ENCODE data around the gene AKR1C2.
"Not testable (repeated sequence)": the region's sequence is repeated elsewhere in the genome, so short reads cannot be mapped to it uniquely, and the experiment has no call there.

AKR1C2 gene

GRCh38 chr10:5021624-5022290 is 18.1 kb upstream of the AKR1C2 start:
- H3K9ac ChIP-seq (ENCODE audit: low read length); H3K4me1 ChIP-seq (ENCODE audit: control insufficient read depth, low read depth, low read length): not testable (repeated sequence)

DNA sequence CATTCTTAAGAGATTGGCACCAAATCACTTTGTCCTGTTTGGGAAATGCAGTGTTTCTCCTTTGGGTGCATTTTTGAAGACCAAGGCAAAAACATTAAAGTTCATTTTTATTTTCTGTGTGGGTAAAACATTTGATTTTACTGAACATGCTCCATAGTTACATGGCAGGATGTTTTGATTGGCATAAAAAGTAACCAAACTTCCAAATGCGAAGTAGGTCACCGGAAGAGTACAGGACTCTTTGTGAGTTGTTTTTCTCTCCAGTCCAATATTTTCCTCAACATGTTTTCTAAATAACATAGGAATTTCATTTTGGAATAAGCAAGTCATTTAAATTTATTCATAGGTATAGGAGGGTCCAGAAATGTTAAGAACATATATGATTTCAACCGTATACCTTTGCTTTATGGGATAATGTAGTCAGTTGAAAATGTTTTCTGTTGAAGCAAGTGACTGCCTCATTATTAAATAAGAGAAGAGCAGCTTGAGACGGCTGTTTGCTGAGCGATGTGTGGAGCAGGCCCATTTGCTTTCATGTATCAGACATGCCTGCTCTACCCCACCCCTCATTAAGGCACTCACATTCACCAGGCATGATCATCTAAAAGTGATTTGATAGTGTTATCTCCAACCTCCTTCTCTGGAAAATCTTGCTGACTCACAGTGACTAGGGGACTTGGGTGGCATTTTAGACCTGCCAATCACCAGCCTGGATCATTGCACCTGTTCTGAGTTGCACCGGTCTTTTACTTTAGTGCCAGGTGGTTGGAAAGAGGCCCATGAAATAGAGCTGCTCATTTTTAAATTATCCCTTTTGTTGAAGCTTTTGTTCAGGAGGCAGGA is 16.3 kb upstream of the AKR1C2 start:
- H3K27ac ChIP-seq (ENCODE audit: low read depth, low read length); H3K23ac ChIP-seq (ENCODE audit: low read length); H3K36me3 ChIP-seq (ENCODE audit: control insufficient read depth, insufficient read depth, low read length); H3K9ac ChIP-seq (ENCODE audit: low read length); H4K5ac ChIP-seq (ENCODE audit: low read length); H3K27me3 ChIP-seq (ENCODE audit: insufficient read depth, low read length, poor library complexity); H3K56ac ChIP-seq (ENCODE audit: low read length); H3K4me3 ChIP-seq (ENCODE audit: low read length); H2AK5ac ChIP-seq (ENCODE audit: low read length); H3K79me2 ChIP-seq (ENCODE audit: control insufficient read depth, insufficient read depth, low read length); H3K79me1 ChIP-seq (ENCODE audit: low read length); H2BK120ac ChIP-seq (ENCODE audit: low read depth, low read length); H3K4me2 ChIP-seq (ENCODE audit: low read length); H4K8ac ChIP-seq (ENCODE audit: low read depth, low read length); H3K4ac ChIP-seq (ENCODE audit: low read depth, low read length); H2BK5ac ChIP-seq (ENCODE audit: low read length); H3K4me1 ChIP-seq (ENCODE audit: control insufficient read depth, low read depth, low read length); H2BK15ac ChIP-seq (replicated peaks; ENCODE audit: low read depth); H3K18ac ChIP-seq (ENCODE audit: low read length): not testable (repeated sequence)
- WGBS (ENCODE audit: extremely low coverage, insufficient coverage, low lambda C conversion rate): no CpG with 5 or more reads among the region's 6 CpGs
- DNase-seq: peak; percentile 43

More at GRCh38 chr10:5021624-5022290, 18.1 kb upstream of the AKR1C2 start:
- not testable (repeated sequence) for H3K27ac ChIP-seq (ENCODE audit: low read depth, low read length); H2BK15ac ChIP-seq (replicated peaks; ENCODE audit: low read depth); H3K4ac ChIP-seq (ENCODE audit: low read depth, low read length); H3K79me2 ChIP-seq (ENCODE audit: control insufficient read depth, insufficient read depth, low read length); H2AK5ac ChIP-seq (ENCODE audit: low read length); H3K4me2 ChIP-seq (ENCODE audit: low read length); H4K5ac ChIP-seq (ENCODE audit: low read length); H3K18ac ChIP-seq (ENCODE audit: low read length); H3K4me3 ChIP-seq (ENCODE audit: low read length); DNase-seq; H3K27me3 ChIP-seq (ENCODE audit: insufficient read depth, low read length, poor library complexity); H3K56ac ChIP-seq (ENCODE audit: low read length); H3K36me3 ChIP-seq (ENCODE audit: control insufficient read depth, insufficient read depth, low read length); H3K23ac ChIP-seq (ENCODE audit: low read length); H3K79me1 ChIP-seq (ENCODE audit: low read length); H2BK5ac ChIP-seq (ENCODE audit: low read length); H4K8ac ChIP-seq (ENCODE audit: low read depth, low read length); H2BK120ac ChIP-seq (ENCODE audit: low read depth, low read length)
- WGBS (ENCODE audit: extremely low coverage, insufficient coverage, low lambda C conversion rate): no CpG with 5 or more reads among the region's 10 CpGs

- H3K36me3 ChIP-seq (ENCODE audit: control insufficient read depth, insufficient read depth, low read length); H2BK5ac ChIP-seq (ENCODE audit: low read length); H3K18ac ChIP-seq (ENCODE audit: low read length); H2BK120ac ChIP-seq (ENCODE audit: low read depth, low read length); H4K8ac ChIP-seq (ENCODE audit: low read depth, low read length); H3K27me3 ChIP-seq (ENCODE audit: insufficient read depth, low read length, poor library complexity); H3K79me1 ChIP-seq (ENCODE audit: low read length); H3K23ac ChIP-seq (ENCODE audit: low read length); H3K79me2 ChIP-seq (ENCODE audit: control insufficient read depth, insufficient read depth, low read length); H3K4ac ChIP-seq (ENCODE audit: low read depth, low read length); H2AK5ac ChIP-seq (ENCODE audit: low read length); H3K4me1 ChIP-seq (ENCODE audit: control insufficient read depth, low read depth, low read length); H3K4me2 ChIP-seq (ENCODE audit: low read length); H3K56ac ChIP-seq (ENCODE audit: low read length); H2BK15ac ChIP-seq (replicated peaks; ENCODE audit: low read depth); H3K27ac ChIP-seq (ENCODE audit: low read depth, low read length); H4K5ac ChIP-seq (ENCODE audit: low read length); H3K4me3 ChIP-seq (ENCODE audit: low read length); H3K9ac ChIP-seq (ENCODE audit: low read length): not testable (repeated sequence)
- peak; percentile 34 for DNase-seq
- WGBS (ENCODE audit: extremely low coverage, insufficient coverage, low lambda C conversion rate): no CpG with 5 or more reads among the region's 3 CpGs
These were observed 15.1 kb upstream of the AKR1C2 start for GRCh38 chr10:5018671-5019277.

DNA sequence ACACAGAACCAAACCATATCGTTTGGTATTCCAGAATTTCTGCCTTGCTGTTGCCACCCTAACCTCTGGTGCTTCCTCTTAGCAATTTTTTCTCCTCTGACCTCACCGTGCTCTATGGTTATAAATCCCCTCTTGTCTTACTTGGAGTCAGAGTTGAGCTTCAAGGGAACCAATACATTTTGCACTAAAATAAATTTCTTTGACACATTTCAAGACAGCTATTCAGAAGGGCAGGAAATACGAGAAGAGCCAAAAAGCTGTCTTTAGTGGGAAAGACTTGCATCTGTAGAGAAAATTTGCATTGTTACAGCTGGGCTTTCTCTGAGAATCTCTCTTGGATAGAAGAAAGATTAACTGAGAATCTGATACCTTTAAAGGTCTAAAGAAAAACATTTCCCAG is 14.5 kb upstream of the AKR1C2 start:
- H2BK120ac ChIP-seq (ENCODE audit: low read depth, low read length): no peak overlapping the region
- no peak overlapping the region for H3K9ac ChIP-seq (ENCODE audit: low read length)
- no peak for DNase-seq
- H4K5ac ChIP-seq (ENCODE audit: low read length): no peak overlapping the region
- H3K79me1 ChIP-seq (ENCODE audit: low read length): no peaks in the 10 kb centered on the region
- H2BK5ac ChIP-seq (ENCODE audit: low read length): no peak overlapping the region
- H4K8ac ChIP-seq (ENCODE audit: low read depth, low read length): no peak overlapping the region
- no peak overlapping the region for H3K4me2 ChIP-seq (ENCODE audit: low read length)
- no peak overlapping the region for H2BK15ac ChIP-seq (replicated peaks; ENCODE audit: low read depth)
- no peak overlapping the region for H3K23ac ChIP-seq (ENCODE audit: low read length)
- H3K79me2 ChIP-seq (ENCODE audit: control insufficient read depth, insufficient read depth, low read length): no peaks in the 10 kb centered on the region
- no peak overlapping the region for H3K56ac ChIP-seq (ENCODE audit: low read length)
- no peak overlapping the region for H3K4ac ChIP-seq (ENCODE audit: low read depth, low read length)
- WGBS (ENCODE audit: extremely low coverage, insufficient coverage, low lambda C conversion rate): no CpG with 5 or more reads among the region's 3 CpGs
- H2AK5ac ChIP-seq (ENCODE audit: low read length): no peak overlapping the region
- no peak overlapping the region for H3K4me3 ChIP-seq (ENCODE audit: low read length)
- H3K4me1 ChIP-seq (ENCODE audit: control insufficient read depth, low read depth, low read length): no peaks in the 10 kb centered on the region
- no peak overlapping the region for H3K27ac ChIP-seq (ENCODE audit: low read depth, low read length)
- no peaks in the 10 kb centered on the region for H3K36me3 ChIP-seq (ENCODE audit: control insufficient read depth, insufficient read depth, low read length)
- H3K18ac ChIP-seq (ENCODE audit: low read length): no peak overlapping the region
- no peaks in the 10 kb centered on the region for H3K27me3 ChIP-seq (ENCODE audit: insufficient read depth, low read length, poor library complexity)

DNA sequence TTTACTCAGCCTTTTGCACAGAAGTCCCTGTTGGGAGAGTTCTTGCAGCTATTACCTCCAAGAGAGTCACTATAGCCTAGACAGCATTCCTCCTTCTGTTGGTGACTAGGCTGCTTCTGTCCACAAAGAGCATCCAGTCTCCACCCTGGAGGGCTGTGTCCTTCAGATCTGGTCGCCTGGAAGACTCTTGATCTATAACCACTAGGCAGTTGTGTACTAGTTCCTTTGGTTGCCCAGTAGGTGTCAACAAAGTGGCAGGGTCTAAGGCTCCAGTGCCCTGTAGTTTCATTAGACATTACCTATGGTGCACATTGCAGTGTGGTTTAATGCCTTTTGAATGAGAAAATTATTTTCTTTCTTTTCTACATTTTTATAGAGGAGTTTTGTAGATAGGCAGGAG is 11.3 kb upstream of the AKR1C2 start:
- no peaks in the 10 kb centered on the region for H3K4me1 ChIP-seq (ENCODE audit: control insufficient read depth, low read depth, low read length)
- H3K4me2 ChIP-seq (ENCODE audit: low read length): no peak overlapping the region
- no peaks in the 10 kb centered on the region for H3K79me2 ChIP-seq (ENCODE audit: control insufficient read depth, insufficient read depth, low read length)
- peak; percentile 11 for DNase-seq
- no peak overlapping the region for H3K18ac ChIP-seq (ENCODE audit: low read length)
- no peak overlapping the region for H3K4me3 ChIP-seq (ENCODE audit: low read length)
- H3K9ac ChIP-seq (ENCODE audit: low read length): no peak overlapping the region
- H3K23ac ChIP-seq (ENCODE audit: low read length): no peak overlapping the region
- H3K56ac ChIP-seq (ENCODE audit: low read length): no peak overlapping the region
- no peak overlapping the region for H4K5ac ChIP-seq (ENCODE audit: low read length)
- H3K4ac ChIP-seq (ENCODE audit: low read depth, low read length): no peak overlapping the region
- H3K27ac ChIP-seq (ENCODE audit: low read depth, low read length): no peak overlapping the region
- no CpG with 5 or more reads among the region's 1 CpG for WGBS (ENCODE audit: extremely low coverage, insufficient coverage, low lambda C conversion rate)
- no peak overlapping the region for H2BK5ac ChIP-seq (ENCODE audit: low read length)
- H2AK5ac ChIP-seq (ENCODE audit: low read length): no peak overlapping the region
- H4K8ac ChIP-seq (ENCODE audit: low read depth, low read length): no peak overlapping the region
- no peak overlapping the region for H2BK15ac ChIP-seq (replicated peaks; ENCODE audit: low read depth)
- H3K27me3 ChIP-seq (ENCODE audit: insufficient read depth, low read length, poor library complexity): no peaks in the 10 kb centered on the region
- H3K79me1 ChIP-seq (ENCODE audit: low read length): no peaks in the 10 kb centered on the region
- no peaks in the 10 kb centered on the region for H3K36me3 ChIP-seq (ENCODE audit: control insufficient read depth, insufficient read depth, low read length)
- H2BK120ac ChIP-seq (ENCODE audit: low read depth, low read length): no peak overlapping the region
